Subcutaneous adipose tissue (tissue), 4 donors: ENCODE measurements around the gene DUOX1. TPM values are rescaled to one million over a fixed set of nuclear protein-coding genes. Genes with fewer than 3 reads are reported as not detected.

Experiments
- CTCF ChIP-seq: fragments of 450-650 bp; IDR thresholded peaks from one replicate; pipeline ENCODE4 v1.5.1; 2016; ENCODE audit warnings: low read depth, mild to moderate bottlenecking, control low read depth, antibody characterized with exemption, moderate library complexity
- total RNA-seq, 4 donors: library from RNA; depleted of rRNA; stranded (reverse); fragments of >200 nt; gene quantifications; one replicate each; pipeline ENCODE4 v1.1.0, GENCODE V29; 2016

DUOX1 gene
- total RNA-seq, 4 donors from 2014 or later: 0.44 to 0.85 (median 0.57) TPM; not detected in 1

- no peak for TF ChIP-seq CTCF
Measured at GRCh38 chr15:45120081-45120972, 9.5 kb upstream of the DUOX1 start.

- no peak for TF ChIP-seq CTCF
Measured at GRCh38 chr15:45121020-45121419, 8.8 kb upstream of the DUOX1 start.

- no peak for TF ChIP-seq CTCF
Measured at GRCh38 chr15:45121706-45122417, 7.9 kb upstream of the DUOX1 start.

- no peak for TF ChIP-seq CTCF
Measured at GRCh38 chr15:45122719-45123118, 7.1 kb upstream of the DUOX1 start.

- TF ChIP-seq CTCF: no peak
Measured at GRCh38 chr15:45123397-45123796, 6.4 kb upstream of the DUOX1 start.

GRCh38 chr15:45126535-45127158 is 3.1 kb upstream of the DUOX1 start:
- TF ChIP-seq CTCF: no peak
